WERI-Rb-1 (cell line): ENCODE data around the gene CAMTA1.

Experiments used
- DNase-seq: peaks from one replicate; pipeline ENCODE4 v3.0.0-alpha.2; 2020
- H3K27ac ChIP-seq: fragments of 250-450 bp; sonication (Bioruptor Pico); 2 replicates; pipeline ENCODE4 v1.5.1; 2020; ENCODE audit warnings: mild to moderate bottlenecking, moderate library complexity
- H3K27me3 ChIP-seq: fragments of 250-450 bp; sonication (Bioruptor Pico); 2 replicates; pipeline ENCODE4 v1.5.1; 2021; ENCODE audit warnings: mild to moderate bottlenecking, low read depth, moderate library complexity; ENCODE audit not compliant: insufficient read depth, severe bottlenecking
- H3K36me3 ChIP-seq: fragments of 250-450 bp; sonication (Bioruptor Pico); 2 replicates; pipeline ENCODE4 v1.5.1; 2020; ENCODE audit warnings: mild to moderate bottlenecking, moderate library complexity
- H3K4me3 ChIP-seq: 2 replicates; pipeline ENCODE4 v1.5.1; 2011; ENCODE audit warnings: low read depth, mild to moderate bottlenecking, control low read depth, low read length
- H3K9me3 ChIP-seq: fragments of 250-450 bp; sonication (Bioruptor Pico); 2 replicates; pipeline ENCODE4 v1.5.1; 2021; ENCODE audit warnings: mild to moderate bottlenecking, moderate library complexity; ENCODE audit not compliant: severe bottlenecking
- CTCF ChIP-seq: IDR thresholded peaks from 2 replicates; pipeline ENCODE4 v1.5.1; 2011; ENCODE audit warnings: low read depth, mild to moderate bottlenecking, control low read depth, inconsistent platforms, low read length

The CAMTA1 gene

GRCh38 chr1:7676274-7676945, 891.2 kb downstream of the CAMTA1 start:
- no peak for DNase-seq
- no peaks in the 10 kb centered on the region for H3K36me3 ChIP-seq
- no peak overlapping the region for H3K4me3 ChIP-seq
- H3K9me3 ChIP-seq, result no peaks in the 10 kb centered on the region
- H3K27me3 ChIP-seq, result no peaks in the 10 kb centered on the region
- no peak for TF ChIP-seq CTCF
- H3K27ac ChIP-seq, result no peak overlapping the region

GRCh38 chr1:7677111-7677510, 891.9 kb downstream of the CAMTA1 start:
- Histone ChIP-seq H3K4me3 (no peak overlapping the region), H3K9me3 (no peaks in the 10 kb centered on the region), H3K36me3 (no peaks in the 10 kb centered on the region), H3K27me3 (no peaks in the 10 kb centered on the region), H3K27ac (no peak overlapping the region)
- no peak for TF ChIP-seq CTCF
- DNase-seq, result no peak

GRCh38 chr1:7677815-7678214, 892.6 kb downstream of the CAMTA1 start:
- no peak overlapping the region for H3K27ac ChIP-seq
- no peak for TF ChIP-seq CTCF
- DNase-seq, result no peak
- H3K4me3 ChIP-seq, result no peak overlapping the region
- no peaks in the 10 kb centered on the region for H3K27me3 ChIP-seq
- H3K9me3 ChIP-seq, result no peaks in the 10 kb centered on the region
- no peaks in the 10 kb centered on the region for H3K36me3 ChIP-seq

GRCh38 chr1:7678491-7679158, 893.4 kb downstream of the CAMTA1 start:
- H3K27ac ChIP-seq, result no peak overlapping the region
- no peaks in the 10 kb centered on the region for H3K9me3 ChIP-seq
- H3K4me3 ChIP-seq, result no peak overlapping the region
- TF ChIP-seq CTCF, result no peak
- H3K36me3 ChIP-seq, result no peaks in the 10 kb centered on the region
- no peaks in the 10 kb centered on the region for H3K27me3 ChIP-seq
- no peak for DNase-seq

GRCh38 chr1:7679159-7679872, 894.1 kb downstream of the CAMTA1 start:
- DNase-seq, result no peak

More at GRCh38 chr1:7679159-7679872, 894.1 kb downstream of the CAMTA1 start:
- H3K27ac ChIP-seq, result peak overlapping the region; percentile 99
- no peaks in the 10 kb centered on the region for H3K36me3 ChIP-seq
- H3K4me3 ChIP-seq, result peak overlapping the region; percentile 58
- no peaks in the 10 kb centered on the region for H3K27me3 ChIP-seq
- no peaks in the 10 kb centered on the region for H3K9me3 ChIP-seq
- TF ChIP-seq CTCF, result no peak
